NB4 (cell line): ENCODE data around the gene FAM53A.

ENCODE experiments used
- DNase-seq: peaks from one replicate; pipeline ENCODE4 v3.0.0; 2010; ENCODE audit warnings: low read depth
- H3K4me3 ChIP-seq: one replicate; pipeline ENCODE4 v1.5.1; 2011; ENCODE audit warnings: mild to moderate bottlenecking, low read depth, low read length, moderate library complexity
- CTCF ChIP-seq: IDR thresholded peaks from one replicate; pipeline ENCODE4 v1.5.1; 2012; ENCODE audit warnings: low read depth, low read length
- MAX ChIP-seq: IDR thresholded peaks from 2 replicates; pipeline ENCODE4 v1.6.1; 2011; ENCODE audit warnings: low read depth, low read length
- MYC ChIP-seq: IDR thresholded peaks from 2 replicates; pipeline ENCODE4 v1.6.1; 2011; ENCODE audit warnings: low read depth, low read length
- POLR2A ChIP-seq: IDR thresholded peaks from 2 replicates; pipeline ENCODE4 v1.6.1; 2011; ENCODE audit warnings: mild to moderate bottlenecking; ENCODE audit not compliant: insufficient read length; ENCODE audit errors: extremely low read depth

Gene FAM53A

GRCh38 chr4:1721666-1722550 lies 37.8 kb upstream of the FAM53A start:
- peak overlapping the region; percentile 92 for H3K4me3 ChIP-seq
- no peak for TF ChIP-seq MAX
- no peak for TF ChIP-seq POLR2A
- TF ChIP-seq CTCF = no peak
- no peak for TF ChIP-seq MYC
- DNase-seq = peak; percentile 58

- DNase-seq = peak; percentile 99
- H3K4me3 ChIP-seq = peak within 1 kb of the TSS; percentile 92
- no peak for TF ChIP-seq CTCF
- TF ChIP-seq POLR2A = peak; percentile 62
- TF ChIP-seq MAX = peak; percentile 47; the same call in 1 of the 2 replicates
- TF ChIP-seq MYC = peak; percentile 65
Observed at GRCh38 chr4:1721003-1721665, 37.0 kb upstream of the FAM53A start, which contains the start of the genes TACC3 and TMEM129. Gene TACC3, plus strand, starts transcription at chr4:1721521. Its CDS starts 1,901 bp downstream, at chr4:1723422. Gene TMEM129, minus strand, starts transcription at chr4:1721323. Its CDS starts 486 bp downstream, at chr4:1720837.

- peak; percentile 52 for TF ChIP-seq MYC
- peak; percentile 39 for TF ChIP-seq POLR2A
- TF ChIP-seq MAX = peak; percentile 46; the same call in 1 of the 2 replicates
- TF ChIP-seq CTCF = peak; percentile 9
- peak overlapping the region; percentile 90 for H3K4me3 ChIP-seq
- DNase-seq = peak; percentile 80
Observed at GRCh38 chr4:1720163-1720983, 36.3 kb upstream of the FAM53A start.

- H3K4me3 ChIP-seq = no peak overlapping the region
- peak; percentile 29 for DNase-seq
- TF ChIP-seq CTCF (no peak), POLR2A (no peak), MAX (no peak), MYC (no peak)
Observed at GRCh38 chr4:1718095-1718850, 34.2 kb upstream of the FAM53A start.
